ENCODE data around the gene PIP5K1B. TPM values are rescaled to one million over a fixed set of nuclear protein-coding genes. Genes with fewer than 3 reads are reported as not detected.

Gene PIP5K1B
- total and polyA plus RNA-seq, 2 donors (not counting 3 experiments of a cell fraction or from before 2014, with no cell fraction given), result 0.27 TPM; not detected in 1

DNA sequence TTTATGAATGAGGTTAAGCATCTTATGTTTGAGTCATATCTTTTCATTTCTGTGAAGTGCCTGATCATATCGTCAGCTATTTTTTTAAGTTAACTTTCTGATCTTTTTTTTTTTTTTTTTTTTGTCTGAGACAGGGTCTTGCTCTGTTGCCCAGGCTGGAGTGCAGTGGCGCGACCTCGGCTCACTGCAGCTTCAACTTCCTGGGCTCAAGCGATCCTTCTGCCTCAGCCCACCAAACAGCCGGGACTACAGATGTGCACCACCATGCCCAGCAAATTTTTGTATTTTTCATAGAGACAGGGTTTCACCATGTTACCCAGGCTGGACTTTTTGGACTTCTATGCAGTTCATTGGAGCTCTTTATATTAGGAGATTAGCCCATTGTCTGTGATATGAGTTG lies 168.1 kb downstream of the PIP5K1B start:
- no peaks in the 10 kb centered on the region for H3K79me2 ChIP-seq (ENCODE audit: control insufficient read depth, insufficient read depth, low read length)
- no peaks in the 10 kb centered on the region for H3K36me3 ChIP-seq (ENCODE audit: control insufficient read depth in 2 of 2, extremely low read depth in 1 of 2, insufficient read depth in 2 of 2, low read length in 2 of 2)
- H3K27ac ChIP-seq (ENCODE audit: insufficient read depth, low read depth, low read length), result no peak overlapping the region
- FAIRE-seq (no peak), DNase-seq (ENCODE audit: low read depth, low spot score) (no peak)
- no peaks in the 10 kb centered on the region for H3K9me1 ChIP-seq (replicated peaks; ENCODE audit: control insufficient read depth, extremely low read depth, insufficient read depth, low read length)
- peaks cover 3 to 5% of the 10 kb centered on the region in 2 experiments for H3K27me3 ChIP-seq (ENCODE audit: control insufficient read depth in 2 of 2, insufficient read depth in 2 of 2, low read length in 2 of 2)
- BruUV-seq (replicated peaks), result no TSS peak
- H2AFZ ChIP-seq (ENCODE audit: low read depth, low read length), result no peak overlapping the region
- ChIA-PET CTCF (no interaction called here), POLR2A (interaction anchor here (0.6 kb wide), 1 partner anchor 26 kb away, joined by 3 read pairs; no protein-coding TSS in a partner anchor)
- no peak for TF ChIP-seq POLR2A (IDR thresholded peaks at IDR 0.05; ENCODE audit: low read depth, low read length)
- TF ChIP-seq, protein P1, sequence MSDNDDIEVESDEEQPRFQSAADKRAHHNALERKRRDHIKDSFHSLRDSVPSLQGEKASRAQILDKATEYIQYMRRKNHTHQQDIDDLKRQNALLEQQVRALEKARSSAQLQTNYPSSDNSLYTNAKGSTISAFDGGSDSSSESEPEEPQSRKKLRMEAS (IDR thresholded peaks at IDR 0.05; ENCODE audit: insufficient read depth, insufficient read length), result no peak
- no peak for TF ChIP-seq JUN (IDR thresholded peaks at IDR 0.05; ENCODE audit: borderline replicate concordance, insufficient read depth, insufficient read length, low read depth)
- TF ChIP-seq GATA2 (IDR thresholded peaks at IDR 0.05; ENCODE audit: insufficient read depth, insufficient read length, low read depth, low read length), result no peak
- no peak for TF ChIP-seq POLR2AphosphoS5 (IDR thresholded peaks at IDR 0.05; ENCODE audit: insufficient read depth, low read depth, low read length)
- TF ChIP-seq MYC (IDR thresholded peaks at IDR 0.05; ENCODE audit: low read depth, low read length), result no peak
- no peak for TF ChIP-seq EZH2 (IDR thresholded peaks at IDR 0.05; ENCODE audit: borderline replicate concordance, low read depth, low read length, severe bottlenecking)
- no peak for TF ChIP-seq CTCF (IDR thresholded peaks at IDR 0.05; ENCODE audit: extremely low read depth in 1 of 2, insufficient read depth in 1 of 2, low read depth in 1 of 2, low read length in 2 of 2)
- TF ChIP-seq FOS (IDR thresholded peaks at IDR 0.05; ENCODE audit: borderline replicate concordance, insufficient read depth, low read length), result no peak
- no peaks in the 10 kb centered on the region for H3K9me3 ChIP-seq (replicated peaks; ENCODE audit: control insufficient read depth, insufficient read depth, low read length)
- H3K4me1 ChIP-seq (ENCODE audit: control insufficient read depth, extremely low read depth, insufficient read depth, low read length), result no peaks in the 10 kb centered on the region
- H4K20me1 ChIP-seq (replicated peaks; ENCODE audit: control insufficient read depth, extremely low read depth, insufficient read depth, low read length), result no peaks in the 10 kb centered on the region
- no peak overlapping the region for H3K4me3 ChIP-seq (replicated peaks in 1 of 3; ENCODE audit: insufficient read depth in 1 of 3, low read depth in 1 of 3, low read length in 3 of 3)
- no peak overlapping the region for H3K4me2 ChIP-seq (ENCODE audit: insufficient read depth, low read length)
- no peak overlapping the region for H3K9ac ChIP-seq (replicated peaks; ENCODE audit: extremely low read depth, insufficient read depth, low read length)
- intact Hi-C loops (cut with micrococcal nuclease) (no loop called here), dilution Hi-C loops (cut with MboI; ENCODE audit: extremely low pct_ligation_motif_present, low sequenced_read_pairs) (no loop called here)
